Sigmoid colon (tissue), 7 donors: ENCODE results near the gene ZSWIM6. TPM values are rescaled to one million over a fixed set of nuclear protein-coding genes. Genes with fewer than 3 reads are reported as not detected.

Experiments
- DNase-seq: peaks from one replicate; pipeline ENCODE4 v3.0.0-alpha.2; 2019
- H3K27ac ChIP-seq, 4 donors: fragments of 200-600 bp; sonication (generic); one replicate each; pipeline ENCODE4 v1.5.1; 2016 to 2019; ENCODE audit warnings: mild to moderate bottlenecking in 1 of 4
- H3K27me3 ChIP-seq, 3 donors: fragments of 200-600 bp; sonication (generic); one replicate each; pipeline ENCODE4 v1.5.1; 2019; ENCODE audit warnings: mild to moderate bottlenecking in 1 of 3
- H3K36me3 ChIP-seq, 4 donors: fragments of 200-600 bp; sonication (generic); one replicate each; pipeline ENCODE4 v1.5.1; 2016 to 2019
- H3K4me1 ChIP-seq, 4 donors: fragments of 200-600 bp; sonication (generic); one replicate each; pipeline ENCODE4 v1.5.1; 2017 to 2019
- H3K4me3 ChIP-seq, 4 donors: fragments of 200-600 bp; sonication (generic); one replicate each; pipeline ENCODE4 v1.5.1; 2017 to 2019; ENCODE audit warnings: mild to moderate bottlenecking in 2 of 4, moderate library complexity in 1 of 4
- H3K9me3 ChIP-seq, 4 donors: fragments of 200-600 bp in 3 of 4; sonication (generic) in 3 of 4; one replicate each; pipeline versions ENCODE4 v1.5.1 to v1.6.1; 2013 to 2019
- EP300 ChIP-seq, 4 donors: sonication (generic); formaldehyde crosslinking; IDR thresholded peaks; one replicate each; pipeline ENCODE4 v1.6.1; 2017; ENCODE audit warnings: antibody characterized with exemption in 4 of 4
- POLR2A ChIP-seq, 2 donors: fragments of 450-650 bp; IDR thresholded peaks; one replicate each; pipeline ENCODE4 v1.6.1; 2016; ENCODE audit warnings: antibody characterized with exemption in 2 of 2, mild to moderate bottlenecking in 2 of 2, moderate library complexity in 2 of 2
- POLR2AphosphoS5 ChIP-seq, 4 donors: sonication (generic); formaldehyde crosslinking; IDR thresholded peaks; one replicate each; pipeline ENCODE4 v1.6.1; 2017; ENCODE audit warnings: antibody characterized with exemption in 4 of 4
- WGBS, 2 donors: extraction: QIAGEN DNeasy Blood & Tissue Kit; methylation state at CpG; one replicate each; pipeline ENCODE4 v1.1.7; 2013; 5-methylcytosine and 5-hydroxymethylcytosine counted together
- intact Hi-C: fragments of 100-400 bp; cut with DNase I; formaldehyde crosslinking; loops from one replicate; pipeline ENCODE4 v1.15.1; 2023
- polyA plus RNA-seq, 3 donors: library from polyadenylated mRNA; stranded (reverse); fragments of 200-250 nt; gene quantifications; one replicate each; pipeline ENCODE4 v1.2.3, GENCODE V29; 2013
- total RNA-seq, 4 donors: library from RNA; depleted of rRNA; stranded (reverse); fragments of >200 nt; gene quantifications; one replicate each; pipeline ENCODE4 v1.1.0, GENCODE V29; 2016
- TF ChIP-seq, protein P1 (sequence below), 4 experiments: fragments of 450-650 bp in 3 of 4; fragments of 200-600 bp in 1 of 4; IDR thresholded peaks; one replicate each; pipeline ENCODE4 v1.5.1; 2016 to 2019; ENCODE audit warnings: antibody characterized with exemption in 4 of 4, mild to moderate bottlenecking in 3 of 4, moderate library complexity in 2 of 4
- donor health status: healthy with polysubstance abuse.
- donor health status: Bipolar disorder and iron deficiency.
- donor health status: healthy.

ZSWIM6 gene
- total and polyA plus RNA-seq, 7 donors, result 4.2 to 17.7 (median 11.3) TPM

GRCh38 chr5:61489574-61489973 lies 157.5 kb downstream of the ZSWIM6 start:
- Histone ChIP-seq H3K27me3 (no peaks in the 10 kb centered on the region), H3K4me1 (peaks cover 0 to 4% (median 0%) of the 10 kb centered on the region in 4 donors), H3K36me3 (no peaks in the 10 kb centered on the region), H3K9me3 (no peaks in the 10 kb centered on the region), H3K27ac (no peak overlapping the region), H3K4me3 (no peak overlapping the region)
- TF ChIP-seq POLR2A (IDR thresholded peaks at IDR 0.05) (no peak), POLR2AphosphoS5 (IDR thresholded peaks at IDR 0.05) (no peak), EP300 (IDR thresholded peaks at IDR 0.05) (no peak)
- TF ChIP-seq, protein P1, sequence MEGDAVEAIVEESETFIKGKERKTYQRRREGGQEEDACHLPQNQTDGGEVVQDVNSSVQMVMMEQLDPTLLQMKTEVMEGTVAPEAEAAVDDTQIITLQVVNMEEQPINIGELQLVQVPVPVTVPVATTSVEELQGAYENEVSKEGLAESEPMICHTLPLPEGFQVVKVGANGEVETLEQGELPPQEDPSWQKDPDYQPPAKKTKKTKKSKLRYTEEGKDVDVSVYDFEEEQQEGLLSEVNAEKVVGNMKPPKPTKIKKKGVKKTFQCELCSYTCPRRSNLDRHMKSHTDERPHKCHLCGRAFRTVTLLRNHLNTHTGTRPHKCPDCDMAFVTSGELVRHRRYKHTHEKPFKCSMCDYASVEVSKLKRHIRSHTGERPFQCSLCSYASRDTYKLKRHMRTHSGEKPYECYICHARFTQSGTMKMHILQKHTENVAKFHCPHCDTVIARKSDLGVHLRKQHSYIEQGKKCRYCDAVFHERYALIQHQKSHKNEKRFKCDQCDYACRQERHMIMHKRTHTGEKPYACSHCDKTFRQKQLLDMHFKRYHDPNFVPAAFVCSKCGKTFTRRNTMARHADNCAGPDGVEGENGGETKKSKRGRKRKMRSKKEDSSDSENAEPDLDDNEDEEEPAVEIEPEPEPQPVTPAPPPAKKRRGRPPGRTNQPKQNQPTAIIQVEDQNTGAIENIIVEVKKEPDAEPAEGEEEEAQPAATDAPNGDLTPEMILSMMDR (IDR thresholded peaks at IDR 0.05), result no peak
- DNase-seq, result no peak
- WGBS, 2 donors, result 96% methylated on average over 1 of the region's 1 CpG
- intact Hi-C loops, result no loop called here

DNA sequence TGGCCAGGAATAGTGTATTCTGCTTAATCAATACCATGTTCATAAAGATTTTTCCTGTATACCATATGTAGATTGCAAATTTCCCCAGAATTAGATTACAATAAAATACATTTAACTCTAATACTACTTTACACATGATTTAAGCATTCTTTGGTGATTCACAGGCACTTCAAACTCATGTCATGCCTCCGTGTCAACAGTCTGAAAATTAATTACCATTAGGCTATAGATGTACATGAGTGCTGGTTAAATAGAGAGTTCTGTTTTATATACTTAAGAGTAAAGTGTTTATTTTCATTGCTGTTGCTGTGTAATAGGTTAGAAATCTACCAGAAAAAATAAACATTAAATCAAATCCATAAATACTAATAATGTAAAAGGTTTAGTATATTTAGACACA lies 159.8 kb downstream of the ZSWIM6 start:
- Histone ChIP-seq H3K27me3 (no peaks in the 10 kb centered on the region), H3K4me3 (no peak overlapping the region), H3K4me1 (peaks cover 0 to 14% (median 10%) of the 10 kb centered on the region in 4 donors), H3K27ac (no peak overlapping the region), H3K9me3 (no peaks in the 10 kb centered on the region), H3K36me3 (no peaks in the 10 kb centered on the region)
- intact Hi-C loops, result no loop called here
- no peak for TF ChIP-seq POLR2AphosphoS5 (IDR thresholded peaks at IDR 0.05)
- no peak for TF ChIP-seq POLR2A (IDR thresholded peaks at IDR 0.05)
- TF ChIP-seq, protein P1 (IDR thresholded peaks at IDR 0.05), result no peak
- no peak for TF ChIP-seq EP300 (IDR thresholded peaks at IDR 0.05)
- no peak for DNase-seq
- WGBS, 2 donors, result 92 to 95% methylated on average over 1 of the region's 1 CpG

DNA sequence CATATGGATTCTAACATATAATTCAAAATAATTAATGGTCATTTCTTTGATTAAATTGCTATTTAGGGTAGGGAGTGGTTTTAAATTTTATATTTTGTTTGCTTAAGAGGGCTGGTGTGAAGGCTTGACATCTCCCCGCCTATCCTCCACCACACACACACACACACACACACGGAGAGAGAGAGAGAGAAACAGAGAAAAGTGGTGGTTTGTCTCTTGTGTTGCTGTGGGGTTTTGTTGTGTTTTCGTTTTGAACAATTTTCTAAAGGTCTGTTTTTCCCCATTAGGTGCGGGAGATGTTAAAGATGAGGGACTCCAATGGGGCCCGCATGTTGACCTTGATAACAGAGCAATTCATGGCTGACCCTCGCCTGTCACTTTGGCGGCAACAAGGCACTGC lies 161.9 kb downstream of the ZSWIM6 start:
- no peak for TF ChIP-seq EP300 (IDR thresholded peaks at IDR 0.05)
- no peak for TF ChIP-seq POLR2A (IDR thresholded peaks at IDR 0.05)
- TF ChIP-seq POLR2AphosphoS5 (IDR thresholded peaks at IDR 0.05), result no peak
- H3K4me3 ChIP-seq, result no peak overlapping the region
- no peak overlapping the region for H3K27ac ChIP-seq
- no peaks in the 10 kb centered on the region for H3K27me3 ChIP-seq
- H3K36me3 ChIP-seq, result no peaks in the 10 kb centered on the region
- DNase-seq, result no peak
- WGBS, 2 donors, result 75 to 84% methylated on average over 7 of the region's 7 CpGs
- H3K9me3 ChIP-seq, result no peaks in the 10 kb centered on the region
- intact Hi-C loops, result no loop called here
- peaks cover 0 to 34% (median 29%) of the 10 kb centered on the region in 4 donors for H3K4me1 ChIP-seq

DNA sequence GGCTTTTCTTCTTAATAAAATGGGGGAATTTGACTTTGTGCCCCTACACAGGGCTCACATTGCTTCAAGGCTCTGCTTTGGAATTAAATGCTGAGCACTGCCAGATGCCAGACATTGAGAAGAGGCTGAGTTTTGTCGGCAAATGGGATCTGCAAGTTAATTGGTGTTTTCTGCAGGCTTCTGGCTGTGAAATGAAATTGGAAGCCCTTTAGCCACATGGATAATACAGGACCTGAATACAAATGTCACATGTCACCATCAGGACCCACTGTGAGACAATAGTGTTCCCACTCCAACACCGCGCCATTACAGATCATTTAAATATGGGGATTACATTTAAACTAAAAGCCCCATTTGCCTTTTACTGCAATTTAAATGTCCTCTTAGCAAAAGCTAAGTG lies 164.4 kb downstream of the ZSWIM6 start:
- 91 to 95% methylated on average over 3 of the region's 3 CpGs for WGBS, 2 donors
- Histone ChIP-seq H3K27ac (peak overlapping the region in 3 of 4 donors; percentile 32 to 44 (median 33)), H3K9me3 (no peaks in the 10 kb centered on the region), H3K36me3 (no peaks in the 10 kb centered on the region), H3K4me3 (no peak overlapping the region), H3K4me1 (peaks cover 0 to 42% (median 31%) of the 10 kb centered on the region in 4 donors), H3K27me3 (no peaks in the 10 kb centered on the region)
- no peak for TF ChIP-seq POLR2AphosphoS5 (IDR thresholded peaks at IDR 0.05)
- TF ChIP-seq POLR2A (IDR thresholded peaks at IDR 0.05), result no peak
- no peak for TF ChIP-seq EP300 (IDR thresholded peaks at IDR 0.05)
- TF ChIP-seq, protein P1 (IDR thresholded peaks at IDR 0.05), result no peak
- intact Hi-C loops, result no loop called here
- no peak for DNase-seq

- no peak overlapping the region for H3K4me3 ChIP-seq
- H3K27me3 ChIP-seq, result no peaks in the 10 kb centered on the region
- 62 to 72% methylated on average over 4 of the region's 4 CpGs for WGBS, 2 donors
- no peaks in the 10 kb centered on the region for H3K36me3 ChIP-seq
- TF ChIP-seq POLR2AphosphoS5 (IDR thresholded peaks at IDR 0.05), result peak in 1 of 4 donors; percentile 28
- TF ChIP-seq POLR2A (IDR thresholded peaks at IDR 0.05), result no peak
- DNase-seq, result no peak
- peak overlapping the region in 3 of 4 donors; percentile 33 to 44 (median 34) for H3K27ac ChIP-seq
- H3K4me1 ChIP-seq, result peaks cover 0 to 42% (median 33%) of the 10 kb centered on the region in 4 donors
- intact Hi-C loops, result no loop called here
- no peaks in the 10 kb centered on the region for H3K9me3 ChIP-seq
These were observed 164.8 kb downstream of the ZSWIM6 start for GRCh38 chr5:61496860-61497259.

DNA sequence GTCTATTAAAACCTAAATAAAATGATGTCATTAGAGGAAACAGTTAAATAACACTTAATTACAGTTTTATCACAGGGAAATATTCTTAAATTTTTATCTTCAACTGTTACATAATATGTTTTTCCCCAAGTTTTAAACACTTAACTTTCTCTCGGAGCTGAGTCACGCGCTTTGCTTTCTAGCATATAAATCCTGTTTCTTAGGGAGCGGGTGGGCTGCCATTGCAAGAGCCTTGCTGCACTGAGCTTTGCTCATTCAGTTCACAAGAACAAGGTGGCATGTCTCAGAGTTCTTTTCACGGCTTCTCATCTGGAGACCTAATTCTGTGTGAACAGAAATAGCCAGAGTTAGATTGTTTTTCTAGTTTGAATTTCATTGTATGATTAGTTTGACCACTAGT lies 166.1 kb downstream of the ZSWIM6 start:
- no peak overlapping the region for H3K4me3 ChIP-seq

More for the DNA sequence above, 166.1 kb downstream of the ZSWIM6 start:
- intact Hi-C loops, result no loop called here
- Histone ChIP-seq H3K27ac (no peak overlapping the region), H3K4me1 (peaks cover 0 to 42% (median 33%) of the 10 kb centered on the region in 4 donors), H3K27me3 (no peaks in the 10 kb centered on the region), H3K36me3 (no peaks in the 10 kb centered on the region), H3K9me3 (no peaks in the 10 kb centered on the region)
- WGBS, 2 donors, result 94 to 95% methylated on average over 5 of the region's 5 CpGs
- TF ChIP-seq POLR2A (IDR thresholded peaks at IDR 0.05) (no peak), EP300 (IDR thresholded peaks at IDR 0.05) (no peak), POLR2AphosphoS5 (IDR thresholded peaks at IDR 0.05) (no peak)
- TF ChIP-seq, protein P1 (IDR thresholded peaks at IDR 0.05), result no peak
- DNase-seq, result no peak
